Measurements from ENCODE around the gene SART3.

Gene SART3

GRCh38 chr12:108589028-108589839, 28.3 kb upstream of the SART3 start:
- H3K4me1 ChIP-seq, result no peaks in the 10 kb centered on the region
- H3K9ac ChIP-seq, result no peak overlapping the region
- TF ChIP-seq CTCF (IDR thresholded peaks at IDR 0.05), result no peak
- no peaks in the 10 kb centered on the region for H3K36me3 ChIP-seq (ENCODE audit: control insufficient read depth, insufficient read depth, low read length)
- no peaks in the 10 kb centered on the region for H3K27me3 ChIP-seq (ENCODE audit: control insufficient read depth, insufficient read depth, low read length)
- H3K79me2 ChIP-seq, result no peaks in the 10 kb centered on the region
- H2AFZ ChIP-seq, result no peak overlapping the region
- no peak overlapping the region for H3K4me3 ChIP-seq (ENCODE audit: low read depth, low read length)
- no peak overlapping the region for H3K27ac ChIP-seq
- no peak overlapping the region for H3K4me2 ChIP-seq (ENCODE audit: low read length)
- no peaks in the 10 kb centered on the region for H3K9me3 ChIP-seq (ENCODE audit: control insufficient read depth, low read length)

GRCh38 chr12:108587826-108588225, 26.9 kb upstream of the SART3 start:
- Histone ChIP-seq H3K9me3 (ENCODE audit: control insufficient read depth, low read length) (no peaks in the 10 kb centered on the region), H3K4me1 (no peaks in the 10 kb centered on the region), H3K27ac (no peak overlapping the region), H3K9ac (no peak overlapping the region), H3K36me3 (ENCODE audit: control insufficient read depth, insufficient read depth, low read length) (no peaks in the 10 kb centered on the region), H3K79me2 (no peaks in the 10 kb centered on the region), H3K4me2 (ENCODE audit: low read length) (no peak overlapping the region), H3K27me3 (ENCODE audit: control insufficient read depth, insufficient read depth, low read length) (no peaks in the 10 kb centered on the region), H2AFZ (no peak overlapping the region), H3K4me3 (ENCODE audit: low read depth, low read length) (no peak overlapping the region)
- no peak for TF ChIP-seq CTCF (IDR thresholded peaks at IDR 0.05)

GRCh38 chr12:108586306-108586705, 25.3 kb upstream of the SART3 start:
- no peaks in the 10 kb centered on the region for H3K27me3 ChIP-seq (ENCODE audit: control insufficient read depth, insufficient read depth, low read length)
- H3K79me2 ChIP-seq, result no peaks in the 10 kb centered on the region
- no peaks in the 10 kb centered on the region for H3K36me3 ChIP-seq (ENCODE audit: control insufficient read depth, insufficient read depth, low read length)
- H3K4me1 ChIP-seq, result no peaks in the 10 kb centered on the region
- H3K4me2 ChIP-seq (ENCODE audit: low read length), result no peak overlapping the region
- H3K27ac ChIP-seq, result no peak overlapping the region
- no peak overlapping the region for H2AFZ ChIP-seq
- no peak overlapping the region for H3K4me3 ChIP-seq (ENCODE audit: low read depth, low read length)
- H3K9me3 ChIP-seq (ENCODE audit: control insufficient read depth, low read length), result no peaks in the 10 kb centered on the region
- no peak for TF ChIP-seq CTCF (IDR thresholded peaks at IDR 0.05)
- H3K9ac ChIP-seq, result no peak overlapping the region

- Histone ChIP-seq H3K9me3 (ENCODE audit: control insufficient read depth, low read length) (no peaks in the 10 kb centered on the region), H3K27me3 (ENCODE audit: control insufficient read depth, insufficient read depth, low read length) (no peaks in the 10 kb centered on the region), H3K4me1 (no peaks in the 10 kb centered on the region), H3K4me3 (ENCODE audit: low read depth, low read length) (no peak overlapping the region), H3K4me2 (ENCODE audit: low read length) (no peak overlapping the region), H2AFZ (no peak overlapping the region), H3K9ac (no peak overlapping the region), H3K79me2 (no peaks in the 10 kb centered on the region), H3K36me3 (ENCODE audit: control insufficient read depth, insufficient read depth, low read length) (no peaks in the 10 kb centered on the region), H3K27ac (no peak overlapping the region)
- no peak for TF ChIP-seq CTCF (IDR thresholded peaks at IDR 0.05)
These were observed 24.9 kb upstream of the SART3 start for GRCh38 chr12:108585864-108586263.

Data from parathyroid adenoma (tissue), 2 donors.